ENCODE results near the gene THNSL1.

GRCh38 chr10:25014579-25014978 is 1.8 kb upstream of the THNSL1 start:
- no peak for TF ChIP-seq CTCF (IDR thresholded peaks at IDR 0.05)
- no peak for TF ChIP-seq POLR2A (IDR thresholded peaks at IDR 0.05)

Measured in Peyer's patch (tissue), 4 donors.